B cell (primary cell): ENCODE results near the gene FPR1. TPM values are rescaled to one million over a fixed set of nuclear protein-coding genes. Genes with fewer than 3 reads are reported as not detected.

Experiments
- ATAC-seq: fragments of 200-7000 bp; cut with Tn5 transposase; one replicate; pipeline ENCODE4 v1.10.0; 2021; ENCODE audit warnings: low read depth, mild to moderate bottlenecking, moderate number of reproducible peaks, moderate library complexity
- CTCF ChIA-PET: fragments of 350-600 bp; sonication (Branson Sonifier 250); formaldehyde crosslinking; loops from one replicate; lab custom pipeline; 2021; ENCODE audit warnings: antibody characterized with exemption, inconsistent platforms; lab: Charles Lee
- POLR2A ChIA-PET: fragments of 350-600 bp; sonication (Branson Sonifier 250); formaldehyde crosslinking; loops from one replicate; lab custom pipeline; 2021; ENCODE audit warnings: antibody characterized with exemption; lab: Charles Lee
- DNase-seq: peaks from one replicate; pipeline ENCODE4 v3.0.0; 2013
- H2AFZ ChIP-seq: 2 replicates; pipeline ENCODE4 v1.6.1; 2012; ENCODE audit warnings: mild to moderate bottlenecking, low read depth, low read length; ENCODE audit not compliant: insufficient read depth, poor library complexity, severe bottlenecking
- H3K27ac ChIP-seq, 2 donors: 1 replicate in 1 of 2; 2 replicates in 1 of 2; pipeline ENCODE4 v1.5.1; 2012 to 2013; ENCODE audit warnings: low read length in 2 of 2, mild to moderate bottlenecking in 2 of 2, moderate library complexity in 1 of 2
- H3K27me3 ChIP-seq, 4 experiments: fragments of 200-600 bp in 1 of 4; sonication (generic) in 1 of 4; replicated peaks in 1 of 4; 1 replicate in 2 of 4; 2 replicates in 2 of 4; pipeline versions ENCODE4 v1.6.1 to v1.7.0; 2013 to 2016; ENCODE audit warnings: low read length in 3 of 4, mild to moderate bottlenecking in 2 of 4, mixed read lengths in 1 of 4, moderate library complexity in 1 of 4; ENCODE audit not compliant: insufficient read depth in 4 of 4, control insufficient read depth in 3 of 4; ENCODE audit errors: control extremely low read depth in 1 of 4
- H3K36me3 ChIP-seq, 2 experiments: replicated peaks in 1 of 2; 1 replicate in 1 of 2; 2 replicates in 1 of 2; pipeline versions ENCODE4 v1.6.1 to v1.7.1; 2013; ENCODE audit warnings: low read length in 1 of 2; ENCODE audit not compliant: insufficient read depth in 2 of 2, control insufficient read depth in 1 of 2; ENCODE audit errors: control extremely low read depth in 1 of 2, extremely low read depth in 1 of 2
- H3K4me1 ChIP-seq, 2 donors: fragments of 200-600 bp in 1 of 2; sonication (generic) in 1 of 2; 1 replicate in 1 of 2; 2 replicates in 1 of 2; pipeline versions ENCODE4 v1.5.1 to v1.6.1; 2013 to 2017; ENCODE audit warnings: low read length in 2 of 2; ENCODE audit not compliant: control insufficient read depth in 2 of 2, insufficient read depth in 2 of 2
- H3K4me2 ChIP-seq: replicated peaks from 2 replicates; pipeline ENCODE3; 2012; ENCODE audit warnings: mild to moderate bottlenecking, low read depth, low read length; ENCODE audit not compliant: poor library complexity, severe bottlenecking
- H3K4me3 ChIP-seq, 5 experiments: fragments of 200-600 bp in 1 of 5; sonication (generic) in 1 of 5; 1 replicate in 3 of 5; 2 replicates in 2 of 5; pipeline versions ENCODE4 v1.5.1 to v1.7.0; 2011 to 2016; ENCODE audit warnings: low read length in 4 of 5, mild to moderate bottlenecking in 4 of 5, low read depth in 2 of 5, control low read depth in 1 of 5, moderate library complexity in 1 of 5; ENCODE audit not compliant: insufficient read depth in 1 of 5; ENCODE audit errors: control extremely low read depth in 1 of 5, extremely low read depth in 1 of 5
- H3K79me2 ChIP-seq: fragments of 200-600 bp; sonication (generic); one replicate; pipeline ENCODE4 v1.6.0; 2016; ENCODE audit warnings: low read length; ENCODE audit not compliant: control insufficient read depth, insufficient read depth
- H3K9ac ChIP-seq: fragments of 200-600 bp; sonication (generic); 2 replicates; pipeline ENCODE4 v1.6.1; 2017; ENCODE audit warnings: mild to moderate bottlenecking, low read length, moderate library complexity
- H3K9me3 ChIP-seq, 3 donors: one replicate each; pipeline versions ENCODE4 v1.6.1 to v1.7.1; 2013; ENCODE audit warnings: low read length in 2 of 3; ENCODE audit not compliant: control insufficient read depth in 2 of 3, insufficient read depth in 1 of 3; ENCODE audit errors: control extremely low read depth in 1 of 3
- H4K20me1 ChIP-seq: 2 replicates; pipeline ENCODE4 v1.6.0; 2012; ENCODE audit warnings: mild to moderate bottlenecking, low read length; ENCODE audit not compliant: insufficient read depth, control insufficient read depth, poor library complexity, severe bottlenecking
- H3K27ac Mint-ChIP-seq: one replicate; pipeline ENCODE4 v1.8.0; 2021; ENCODE audit warnings: mixed read lengths
- H3K27me3 Mint-ChIP-seq: one replicate; pipeline ENCODE4 v1.8.0; 2021; ENCODE audit warnings: mixed read lengths
- H3K4me1 Mint-ChIP-seq: one replicate; pipeline ENCODE4 v1.8.0; 2021; ENCODE audit warnings: mixed read lengths
- H3K4me3 Mint-ChIP-seq: one replicate; pipeline ENCODE4 v1.8.0; 2021; ENCODE audit warnings: mixed read lengths
- H3K9me3 Mint-ChIP-seq: one replicate; pipeline ENCODE4 v1.8.0; 2022; ENCODE audit warnings: mixed read lengths; ENCODE audit not compliant: insufficient read depth
- CTCF ChIP-seq: fragments of 200-600 bp; IDR thresholded peaks from one replicate; pipeline ENCODE4 v1.8.0; 2022; ENCODE audit warnings: antibody characterized with exemption, mild to moderate bottlenecking
- EZH2 ChIP-seq: IDR thresholded peaks from 2 replicates; pipeline ENCODE4 v1.6.1; 2012; ENCODE audit warnings: borderline replicate concordance, low read depth, mild to moderate bottlenecking, moderate library complexity, low read length; ENCODE audit not compliant: insufficient read depth, poor library complexity, severe bottlenecking
- WGBS: methylation state at CpG from one replicate; pipeline ENCODE4 v1.1.5; 2013; ENCODE audit warnings: missing lambda C conversion rate; ENCODE audit not compliant: insufficient coverage; 5-methylcytosine and 5-hydroxymethylcytosine counted together
- intact Hi-C: fragments of 100-400 bp; cut with micrococcal nuclease; formaldehyde crosslinking; loops from one replicate; pipeline ENCODE4 v1.10.0; 2022
- polyA plus RNA-seq: library from polyadenylated mRNA; depleted of rRNA; stranded (reverse); fragments of >200 nt; gene quantifications from 2 replicates; pipeline ENCODE4 v1.2.3, GENCODE V29; 2012
- total RNA-seq, 2 donors: library from RNA; stranded (reverse); fragments of 120-200 nt in 1 of 2; gene quantifications; 1 replicate in 1 of 2; 2 replicates in 1 of 2; pipeline versions ENCODE4 v1.2.3 to v1.2.4, GENCODE V29; 2013 to 2022

The FPR1 gene
- total and polyA plus RNA-seq, 2 donors (not counting 1 experiment from before 2014, with no cell fraction given): 0.17 to 1.1 TPM

DNA sequence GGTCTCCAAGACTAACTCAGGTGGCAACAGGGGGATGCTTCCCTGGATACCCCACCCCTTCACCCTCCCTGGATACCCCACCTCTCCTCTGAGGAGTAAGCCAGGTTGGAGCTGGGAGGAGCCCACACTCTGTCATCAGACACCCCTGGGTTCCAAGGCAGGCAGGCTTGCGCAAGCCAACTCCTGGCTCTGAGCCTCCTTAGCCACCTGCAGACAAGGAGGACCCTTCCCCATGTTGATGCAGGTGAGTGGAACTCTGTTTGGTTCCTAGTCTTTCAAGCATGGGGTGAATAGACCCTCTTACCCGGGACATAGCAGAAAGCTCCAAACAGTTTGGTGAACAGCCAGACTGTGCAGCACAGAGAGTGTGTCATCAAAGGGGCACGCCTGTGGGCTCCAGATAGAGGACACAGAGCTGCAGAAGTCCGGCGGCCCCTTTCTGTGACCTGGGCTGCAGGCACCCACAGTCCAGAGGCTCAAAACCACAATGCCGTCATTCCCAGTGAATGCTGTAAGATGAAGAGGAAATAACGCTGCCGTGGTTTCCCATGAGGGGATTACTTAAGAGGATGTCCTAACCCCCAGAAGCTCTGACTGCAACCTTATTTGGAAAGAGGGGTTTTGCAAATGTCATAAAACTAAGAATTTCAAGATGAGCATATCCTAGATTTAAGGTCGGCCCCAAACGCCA lies 15.8 kb downstream of the FPR1 start:
- H3K9me3 ChIP-seq: peaks cover 0 to 11% (median 0%) of the 10 kb centered on the region in 3 donors
- no peaks in the 10 kb centered on the region for H3K79me2 ChIP-seq
- no peak overlapping the region for H3K4me3 Mint-ChIP-seq
- TF ChIP-seq EZH2 (no peak), CTCF (no peak)
- no peaks in the 10 kb centered on the region for H3K36me3 ChIP-seq
- 28% methylated on average over 8 of the region's 10 CpGs for WGBS
- no peak overlapping the region for H3K4me2 ChIP-seq
- DNase-seq: no peak
- no peak overlapping the region for H2AFZ ChIP-seq
- peak overlapping the region in 1 of 5 experiments; percentile 21 for H3K4me3 ChIP-seq
- H3K9me3 Mint-ChIP-seq: peaks cover 6% of the 10 kb centered on the region
- ATAC-seq: no peak
- H3K27ac ChIP-seq: no peak overlapping the region
- peaks cover 32% of the 10 kb centered on the region for H3K27me3 Mint-ChIP-seq
- CTCF ChIA-PET: no interaction called here
- no peaks in the 10 kb centered on the region for H4K20me1 ChIP-seq
- H3K27me3 ChIP-seq: peaks cover 0 to 13% (median 4%) of the 10 kb centered on the region in 4 experiments
- intact Hi-C loops: no loop called here
- H3K27ac Mint-ChIP-seq: no peak overlapping the region
- POLR2A ChIA-PET: no interaction called here
- no peak overlapping the region for H3K9ac ChIP-seq
- H3K4me1 ChIP-seq: no peaks in the 10 kb centered on the region
- H3K4me1 Mint-ChIP-seq: no peaks in the 10 kb centered on the region

DNA sequence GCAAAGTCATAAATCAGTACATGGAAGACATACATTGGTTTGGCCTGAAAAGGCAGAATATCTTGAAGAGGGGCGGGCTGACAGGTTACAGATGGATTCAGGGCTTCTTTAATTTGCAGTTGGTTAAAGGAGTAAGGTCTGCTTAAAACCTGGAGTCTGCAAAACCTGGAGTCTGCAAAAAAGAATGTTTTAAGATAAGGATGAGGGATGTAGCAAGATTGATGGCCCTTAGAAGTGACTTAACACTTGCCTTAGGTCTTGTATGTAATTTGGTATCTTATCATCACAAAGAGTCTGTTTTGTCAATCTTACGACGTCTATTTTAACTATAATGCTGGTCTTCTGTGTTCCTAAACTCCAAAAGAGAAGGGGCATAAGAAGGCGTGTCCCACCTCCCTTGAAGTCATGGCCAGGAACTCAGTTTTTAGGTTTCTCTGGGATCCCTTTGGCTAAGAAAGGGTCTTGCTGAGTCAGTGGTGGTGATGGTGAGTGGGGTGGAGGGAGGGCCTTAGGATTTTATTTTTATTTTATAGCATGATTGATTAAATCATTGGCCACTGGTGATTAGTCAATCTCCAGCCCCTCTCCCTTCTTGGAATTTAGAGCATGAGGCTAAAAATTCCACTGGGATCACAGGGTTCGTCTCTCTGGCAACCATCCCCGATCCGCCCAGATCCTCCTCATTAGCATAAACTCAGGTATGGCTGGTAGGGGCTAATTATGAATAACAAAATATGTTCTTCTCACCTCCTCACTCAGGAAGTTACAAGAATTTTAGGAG lies 17.7 kb downstream of the FPR1 start:
- ChIA-PET POLR2A (no interaction called here), CTCF (no interaction called here)
- no peaks in the 10 kb centered on the region for H4K20me1 ChIP-seq
- H3K27ac ChIP-seq: no peak overlapping the region
- no peak overlapping the region for H3K4me3 Mint-ChIP-seq
- no peaks in the 10 kb centered on the region for H3K4me1 ChIP-seq
- TF ChIP-seq CTCF: no peak
- no peak for TF ChIP-seq EZH2
- H3K36me3 ChIP-seq: no peaks in the 10 kb centered on the region
- ATAC-seq: no peak
- no peaks in the 10 kb centered on the region for H3K4me1 Mint-ChIP-seq
- no peak overlapping the region for H3K4me2 ChIP-seq
- H3K9ac ChIP-seq: no peak overlapping the region
- 90% methylated on average over 4 of the region's 7 CpGs for WGBS
- no peak for DNase-seq
- H3K79me2 ChIP-seq: no peaks in the 10 kb centered on the region
- H3K9me3 ChIP-seq: peaks cover 0 to 26% (median 4%) of the 10 kb centered on the region in 3 donors
- no peak overlapping the region for H3K27ac Mint-ChIP-seq
- H3K9me3 Mint-ChIP-seq: peaks cover 10% of the 10 kb centered on the region
- no peak overlapping the region for H3K4me3 ChIP-seq
- H2AFZ ChIP-seq: no peak overlapping the region
- intact Hi-C loops: no loop called here
- H3K27me3 ChIP-seq: peaks cover 0 to 17% (median 5%) of the 10 kb centered on the region in 4 experiments
- peaks cover 28% of the 10 kb centered on the region for H3K27me3 Mint-ChIP-seq
